ENCODE measurements around the gene PRPH.

- no peak for TF ChIP-seq CTCF (IDR thresholded peaks at IDR 0.05)
- TF ChIP-seq POLR2AphosphoS5 (IDR thresholded peaks at IDR 0.05), result no peak
- no peak for TF ChIP-seq POLR2A (IDR thresholded peaks at IDR 0.05)
Observed at GRCh38 chr12:49314811-49315210, 19.9 kb downstream of the PRPH start.
